ENCODE measurements around the gene MEF2D. TPM values are rescaled to one million over a fixed set of nuclear protein-coding genes. Genes with fewer than 3 reads are reported as not detected.
A peak's percentile ranks its signal among the peaks of the same experiment; 100 is the strongest.

MEF2D gene
- total RNA-seq, 1 donor from 2014 or later = 26.6 TPM

DNA sequence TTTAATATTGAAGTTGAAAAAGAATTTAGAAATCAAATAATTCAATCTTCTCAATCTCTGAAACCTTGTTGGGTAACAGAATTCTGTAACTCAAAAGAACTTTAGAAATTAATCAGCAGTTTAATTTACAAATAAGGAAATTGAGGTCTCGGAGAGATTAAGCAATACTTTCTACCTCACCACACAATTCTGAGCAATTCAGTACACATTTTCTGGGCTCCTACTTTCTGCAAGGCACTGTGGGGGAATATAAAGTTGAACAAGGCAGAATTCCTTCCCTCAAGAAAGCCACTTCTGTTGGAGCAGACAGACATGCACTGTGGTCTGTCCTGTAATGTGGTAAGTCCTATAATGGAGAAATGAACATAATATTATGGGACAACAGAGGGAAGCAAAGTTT lies 47.7 kb downstream of the MEF2D start:
- no peaks in the 10 kb centered on the region for H3K36me3 Mint-ChIP-seq (ENCODE audit: insufficient read depth)
- H3K4me1 Mint-ChIP-seq (ENCODE audit: low read depth) = peaks cover 5% of the 10 kb centered on the region
- DNase-seq (ENCODE audit: low spot score, unreplicated experiment) = no peak
- no peak overlapping the region for H3K4me3 Mint-ChIP-seq (ENCODE audit: low read depth)
- no peak overlapping the region for H3K27ac Mint-ChIP-seq
- no peaks in the 10 kb centered on the region for H3K9me3 Mint-ChIP-seq (ENCODE audit: low read depth)
- no peak for TF ChIP-seq CTCF (IDR thresholded peaks at IDR 0.05; ENCODE audit: unreplicated experiment)
- H3K27me3 Mint-ChIP-seq = peaks cover 44% of the 10 kb centered on the region

DNA sequence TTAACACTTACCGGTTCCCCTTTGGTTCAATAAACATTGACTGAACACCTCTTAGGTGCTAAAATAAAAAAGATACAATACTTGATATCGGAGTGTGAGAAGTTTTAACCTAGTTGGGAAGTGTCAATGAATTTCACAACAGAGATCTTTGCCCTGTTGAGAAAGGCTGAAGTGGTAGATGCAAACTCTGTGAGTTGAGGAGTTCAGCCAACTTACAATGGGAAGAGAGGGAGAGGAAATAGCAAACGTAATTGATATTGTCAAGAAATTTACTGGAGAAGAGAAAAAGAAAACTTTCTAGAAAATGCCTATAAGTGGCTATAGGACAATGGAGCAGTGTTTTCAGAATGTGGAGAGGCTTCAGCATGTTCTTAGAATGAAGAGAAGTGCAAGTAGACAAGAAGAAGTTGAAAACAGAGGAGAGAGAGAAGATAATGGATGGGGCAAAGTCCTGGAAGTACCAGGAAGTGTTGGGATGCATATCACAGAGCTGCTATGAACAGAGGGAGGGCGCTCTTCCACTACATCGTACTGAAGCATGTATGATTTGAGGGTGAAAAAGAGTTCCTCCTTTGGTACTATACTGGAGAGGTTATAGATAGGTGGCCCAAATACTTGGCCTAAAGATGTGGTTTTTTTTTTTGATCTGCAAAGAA lies 48.9 kb downstream of the MEF2D start:
- H3K4me3 Mint-ChIP-seq (ENCODE audit: low read depth) = no peak overlapping the region
- TF ChIP-seq CTCF (IDR thresholded peaks at IDR 0.05; ENCODE audit: unreplicated experiment) = no peak
- DNase-seq (ENCODE audit: low spot score, unreplicated experiment) = no peak
- peaks cover 3% of the 10 kb centered on the region for H3K4me1 Mint-ChIP-seq (ENCODE audit: low read depth)
- no peaks in the 10 kb centered on the region for H3K9me3 Mint-ChIP-seq (ENCODE audit: low read depth)
- peaks cover 54% of the 10 kb centered on the region for H3K27me3 Mint-ChIP-seq
- no peak overlapping the region for H3K27ac Mint-ChIP-seq
- no peaks in the 10 kb centered on the region for H3K36me3 Mint-ChIP-seq (ENCODE audit: insufficient read depth)

DNA sequence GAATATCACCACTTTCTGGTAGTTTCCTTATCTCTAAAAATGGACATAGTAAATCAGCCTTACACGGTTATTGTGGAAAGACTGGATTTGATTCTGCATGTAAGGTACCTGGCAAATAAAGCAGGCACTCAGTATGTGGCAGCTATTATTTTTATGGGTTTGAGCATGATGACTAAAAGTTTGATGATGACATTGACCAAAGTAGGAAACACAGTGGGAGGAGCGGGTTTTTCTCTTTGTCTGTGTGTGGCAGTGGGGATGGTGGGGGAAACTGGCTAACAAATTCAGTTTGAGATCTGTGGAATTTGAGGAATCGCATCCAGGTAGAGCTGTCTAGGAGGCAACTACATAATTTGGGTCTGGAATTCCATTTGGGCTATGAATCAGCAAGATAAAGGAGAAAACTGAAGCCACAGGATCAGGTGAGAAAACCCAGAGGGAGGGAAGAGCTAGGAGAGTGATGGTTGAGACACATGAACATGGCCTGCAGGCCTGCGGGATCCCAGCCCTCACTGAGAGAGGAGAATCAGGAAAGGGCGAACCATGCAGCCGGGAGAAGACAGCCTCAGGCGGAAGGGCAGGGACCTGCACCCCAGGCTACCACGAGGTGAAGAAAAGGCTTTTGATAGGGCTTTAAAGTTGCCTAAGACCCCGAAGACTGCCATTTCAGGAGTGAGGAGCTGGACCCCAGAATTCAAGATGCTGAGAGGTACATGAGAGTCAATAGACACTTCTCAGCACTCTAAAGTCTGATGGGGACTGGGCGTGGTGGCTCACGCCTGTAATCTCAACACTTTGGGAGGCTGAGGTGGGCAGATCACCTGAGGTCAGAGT lies 52.2 kb downstream of the MEF2D start:
- H3K27ac Mint-ChIP-seq = no peak overlapping the region
- no peak for TF ChIP-seq CTCF (IDR thresholded peaks at IDR 0.05; ENCODE audit: unreplicated experiment)
- DNase-seq (ENCODE audit: low spot score, unreplicated experiment) = no peak
- H3K4me1 Mint-ChIP-seq (ENCODE audit: low read depth) = no peaks in the 10 kb centered on the region
- H3K4me3 Mint-ChIP-seq (ENCODE audit: low read depth) = no peak overlapping the region
- H3K9me3 Mint-ChIP-seq (ENCODE audit: low read depth) = no peaks in the 10 kb centered on the region
- H3K27me3 Mint-ChIP-seq = peaks cover 73% of the 10 kb centered on the region
- H3K36me3 Mint-ChIP-seq (ENCODE audit: insufficient read depth) = no peaks in the 10 kb centered on the region

DNA sequence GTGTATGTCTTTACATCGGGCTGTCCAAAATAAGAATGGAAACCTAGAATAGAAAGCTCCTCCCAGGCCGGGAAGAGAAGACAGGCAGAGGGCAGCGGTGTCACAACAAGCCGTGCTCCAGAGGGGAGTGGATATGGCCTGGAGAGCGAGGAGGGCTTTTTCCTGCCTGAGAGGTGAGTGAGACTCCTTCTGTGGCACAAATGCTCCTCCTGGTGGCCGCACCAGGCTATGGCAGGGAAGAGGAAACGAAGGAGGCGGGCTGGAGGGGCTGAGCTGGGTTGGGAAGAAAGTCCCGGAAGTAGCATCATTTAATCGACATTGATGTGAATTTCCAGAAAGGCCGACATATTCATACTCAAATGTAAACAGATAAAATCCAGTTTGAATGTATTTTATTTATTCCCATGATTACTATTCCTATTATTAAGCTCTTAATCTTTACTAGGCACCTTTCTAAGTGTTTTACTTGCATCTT lies 54.7 kb downstream of the MEF2D start:
- peak; percentile 92 for TF ChIP-seq CTCF (IDR thresholded peaks at IDR 0.05; ENCODE audit: unreplicated experiment)
- Mint-ChIP-seq H3K4me1 (ENCODE audit: low read depth) (no peaks in the 10 kb centered on the region), H3K27ac (no peak overlapping the region), H3K9me3 (ENCODE audit: low read depth) (no peaks in the 10 kb centered on the region), H3K27me3 (peaks cover 80% of the 10 kb centered on the region), H3K4me3 (ENCODE audit: low read depth) (no peak overlapping the region), H3K36me3 (ENCODE audit: insufficient read depth) (no peaks in the 10 kb centered on the region)
- DNase-seq (ENCODE audit: low spot score, unreplicated experiment) = peak; percentile 81

DNA sequence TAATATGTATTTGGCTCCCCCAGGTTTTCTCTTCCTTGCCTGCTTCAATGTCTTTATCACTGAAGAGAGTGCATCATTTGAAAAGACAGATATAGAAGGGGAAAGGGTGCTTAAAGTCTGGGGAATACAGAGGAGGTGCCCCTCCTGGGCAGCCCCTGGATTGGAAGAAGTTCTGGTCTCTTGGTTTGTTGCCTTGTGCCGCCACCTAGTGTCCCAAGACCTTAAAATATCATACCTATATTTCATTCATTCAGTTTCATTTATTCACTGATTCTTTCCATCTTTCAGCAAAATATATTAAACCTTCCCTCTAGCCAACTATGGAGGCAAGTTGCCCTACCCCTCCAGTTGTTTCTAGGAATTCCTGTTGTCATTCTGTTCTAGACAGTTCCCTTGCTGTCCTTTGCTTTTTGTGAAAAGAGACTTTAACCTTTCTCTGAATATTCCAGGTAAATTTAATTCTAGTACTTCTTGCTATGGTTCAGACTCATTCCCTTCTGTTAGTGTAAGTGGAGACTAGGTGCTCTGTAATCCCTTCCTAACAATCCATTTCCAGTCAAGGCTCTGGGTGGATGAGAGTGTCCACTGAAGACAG lies 56.1 kb downstream of the MEF2D start:
- DNase-seq (ENCODE audit: low spot score, unreplicated experiment) = no peak
- no peak overlapping the region for H3K4me3 Mint-ChIP-seq (ENCODE audit: low read depth)

More for the DNA sequence above, 56.1 kb downstream of the MEF2D start:
- Mint-ChIP-seq H3K27ac (no peak overlapping the region), H3K36me3 (ENCODE audit: insufficient read depth) (no peaks in the 10 kb centered on the region), H3K27me3 (peaks cover 85% of the 10 kb centered on the region), H3K4me1 (ENCODE audit: low read depth) (peaks cover 1% of the 10 kb centered on the region), H3K9me3 (ENCODE audit: low read depth) (no peaks in the 10 kb centered on the region)
- peak; percentile 59 for TF ChIP-seq CTCF (IDR thresholded peaks at IDR 0.05; ENCODE audit: unreplicated experiment)

All from progenitor cell of endocrine pancreas (in vitro differentiated cells).